H9 (cell line): Measurements from ENCODE around the gene LRP1-AS. TPM values are rescaled to one million over a fixed set of nuclear protein-coding genes. Genes with fewer than 3 reads are reported as not detected.

Experiments used
- DNase-seq: peaks from one replicate; pipeline ENCODE4 v3.0.0-alpha.2; 2017
- H2AFZ ChIP-seq: one replicate; pipeline ENCODE4 v1.6.1; 2013; ENCODE audit warnings: mild to moderate bottlenecking, low read length, control low read depth, moderate library complexity
- H2AK5ac ChIP-seq: 2 replicates; pipeline ENCODE4 v1.6.1; 2013; ENCODE audit warnings: low read length, control low read depth, mixed read lengths; ENCODE audit not compliant: insufficient read length
- H2BK120ac ChIP-seq: one replicate; pipeline ENCODE4 v1.6.1; 2013; ENCODE audit warnings: low read depth, mild to moderate bottlenecking, low read length, control low read depth, inconsistent platforms; ENCODE audit not compliant: poor library complexity, severe bottlenecking
- H2BK12ac ChIP-seq: 2 replicates; pipeline ENCODE4 v1.6.1; 2013; ENCODE audit warnings: low read length, control low read depth, mixed read lengths, low read depth; ENCODE audit not compliant: insufficient read length
- H2BK15ac ChIP-seq: 2 replicates; pipeline ENCODE4 v1.6.1; 2013; ENCODE audit warnings: low read depth, low read length, control low read depth
- H2BK20ac ChIP-seq: one replicate; pipeline ENCODE4 v1.6.1; 2013; ENCODE audit warnings: low read depth, mild to moderate bottlenecking, low read length, control low read depth, inconsistent platforms; ENCODE audit not compliant: poor library complexity, severe bottlenecking
- H2BK5ac ChIP-seq: 2 replicates; pipeline ENCODE4 v1.6.1; 2013; ENCODE audit warnings: low read length, control low read depth, mixed read lengths; ENCODE audit not compliant: insufficient read length
- H3K14ac ChIP-seq: 2 replicates; pipeline ENCODE4 v1.6.1; 2013; ENCODE audit warnings: low read length, control low read depth; ENCODE audit not compliant: insufficient read depth
- H3K18ac ChIP-seq: 2 replicates; pipeline ENCODE4 v1.6.1; 2013; ENCODE audit warnings: low read depth, mild to moderate bottlenecking, mixed read lengths, low read length, control low read depth; ENCODE audit not compliant: insufficient read length
- H3K23ac ChIP-seq: 2 replicates; pipeline ENCODE4 v1.6.1; 2013; ENCODE audit warnings: low read length, control low read depth, mixed read lengths, low read depth; ENCODE audit not compliant: insufficient read length
- H3K23me2 ChIP-seq: 2 replicates; pipeline ENCODE4 v1.6.1; 2013; ENCODE audit warnings: low read depth, mild to moderate bottlenecking, mixed read lengths, low read length, control low read depth; ENCODE audit not compliant: insufficient read length, poor library complexity, severe bottlenecking
- H3K27ac ChIP-seq: 2 replicates; pipeline ENCODE4 v1.5.1; 2013; ENCODE audit warnings: low read length, control low read depth, mixed read lengths, low read depth; ENCODE audit not compliant: insufficient read length
- H3K27me3 ChIP-seq: 2 replicates; pipeline ENCODE4 v1.6.1; 2013; ENCODE audit warnings: low read length, control low read depth, inconsistent platforms; ENCODE audit not compliant: insufficient read depth
- H3K4ac ChIP-seq: 2 replicates; pipeline ENCODE4 v1.6.1; 2013; ENCODE audit warnings: low read depth, mild to moderate bottlenecking, control low read depth, inconsistent platforms, low read length, moderate library complexity
- H3K4me1 ChIP-seq: 2 replicates; pipeline ENCODE4 v1.6.1; 2013; ENCODE audit warnings: low read length, control low read depth, inconsistent platforms; ENCODE audit not compliant: insufficient read depth
- H3K4me2 ChIP-seq: 2 replicates; pipeline ENCODE4 v1.6.1; 2013; ENCODE audit warnings: low read length, control low read depth, mixed read lengths; ENCODE audit not compliant: insufficient read length, insufficient read depth
- H3K56ac ChIP-seq: 2 replicates; pipeline ENCODE4 v1.6.1; 2013; ENCODE audit warnings: low read depth, mild to moderate bottlenecking, mixed read lengths, low read length, control low read depth; ENCODE audit not compliant: insufficient read length
- H3K79me1 ChIP-seq: 2 replicates; pipeline ENCODE4 v1.6.1; 2013; ENCODE audit warnings: low read depth, mild to moderate bottlenecking, moderate library complexity, low read length, control low read depth, inconsistent platforms; ENCODE audit not compliant: insufficient read depth, poor library complexity, severe bottlenecking
- H3K79me2 ChIP-seq: 2 replicates; pipeline ENCODE4 v1.6.1; 2013; ENCODE audit warnings: low read length, control low read depth, inconsistent platforms; ENCODE audit not compliant: insufficient read depth
- H3K9ac ChIP-seq: 2 replicates; pipeline ENCODE4 v1.6.1; 2013; ENCODE audit warnings: low read length, control low read depth, mixed read lengths; ENCODE audit not compliant: insufficient read length; ENCODE audit errors: extremely low read depth
- H3K9me3 ChIP-seq: one replicate; pipeline ENCODE4 v1.6.1; 2013; ENCODE audit warnings: low read depth, low read length, inconsistent platforms; ENCODE audit not compliant: control insufficient read depth
- H3T11ph ChIP-seq: one replicate; pipeline ENCODE4 v1.6.1; 2013; ENCODE audit warnings: mild to moderate bottlenecking, low read length, control low read depth, inconsistent platforms
- H4K20me1 ChIP-seq: one replicate; pipeline ENCODE4 v1.6.1; 2013; ENCODE audit not compliant: control insufficient read depth, insufficient read length, insufficient read depth
- H4K5ac ChIP-seq: 2 replicates; pipeline ENCODE4 v1.6.1; 2013; ENCODE audit warnings: low read depth, mild to moderate bottlenecking, mixed read lengths, low read length, control low read depth; ENCODE audit not compliant: insufficient read length
- H4K8ac ChIP-seq: replicated peaks from 2 replicates; pipeline ENCODE4 v1.6.1; 2013; ENCODE audit warnings: low read length, control low read depth, mixed read lengths, low read depth; ENCODE audit not compliant: insufficient read length
- H4K91ac ChIP-seq: 2 replicates; pipeline ENCODE4 v1.6.1; 2013; ENCODE audit warnings: low read depth, mild to moderate bottlenecking, moderate library complexity, mixed read lengths, low read length, control low read depth; ENCODE audit not compliant: insufficient read length
- H3K27ac Mint-ChIP-seq, 3 experiments: 2 replicates in 2 of 3; 3 replicates in 1 of 3; pipeline ENCODE4 v1.8.0; 2020 to 2021; ENCODE audit warnings: mixed read lengths in 3 of 3, mild to moderate bottlenecking in 1 of 3, moderate library complexity in 1 of 3
- H3K27me3 Mint-ChIP-seq: 2 replicates; pipeline ENCODE4 v1.8.0; 2021; ENCODE audit warnings: low read depth, mild to moderate bottlenecking, moderate library complexity, mixed read lengths
- H3K36me3 Mint-ChIP-seq, 3 experiments: 2 replicates in 2 of 3; 3 replicates in 1 of 3; pipeline ENCODE4 v1.8.0; 2020 to 2021; ENCODE audit warnings: low read depth in 3 of 3, mixed read lengths in 3 of 3; ENCODE audit not compliant: insufficient read depth in 1 of 3
- H3K4me1 Mint-ChIP-seq, 2 experiments: 2 replicates each; pipeline ENCODE4 v1.8.0; 2020; ENCODE audit warnings: mixed read lengths in 2 of 2
- H3K4me3 Mint-ChIP-seq, 2 experiments: 2 replicates in 1 of 2; 3 replicates in 1 of 2; pipeline ENCODE4 v1.8.0; 2020 to 2021; ENCODE audit warnings: mild to moderate bottlenecking in 2 of 2, mixed read lengths in 2 of 2, moderate library complexity in 1 of 2
- H3K9me3 Mint-ChIP-seq, 2 experiments: 2 replicates in 1 of 2; 3 replicates in 1 of 2; pipeline ENCODE4 v1.8.0; 2020; ENCODE audit warnings: mild to moderate bottlenecking in 2 of 2, mixed read lengths in 2 of 2, moderate library complexity in 1 of 2
- CTCF ChIP-seq: fragments of 200-600 bp; sonication (generic); conservative IDR thresholded peaks from 3 replicates; pipeline ENCODE4 v1.8.0; 2021; ENCODE audit warnings: antibody characterized with exemption, mild to moderate bottlenecking
- WGBS: extraction: QIAGEN DNeasy Blood & Tissue Kit; methylation state at CpG from one replicate; pipeline ENCODE4 v1.1.7; 2013; ENCODE audit warnings: missing lambda C conversion rate, low lambda C conversion rate, mixed read lengths; ENCODE audit not compliant: insufficient read length; ENCODE audit errors: extremely low coverage; 5-methylcytosine and 5-hydroxymethylcytosine counted together
- total RNA-seq: library from RNA; stranded (reverse); gene quantifications from 2 replicates; pipeline ENCODE4 v1.2.1, GENCODE V29; 2021

Gene LRP1-AS
- total RNA-seq, 1 experiment from 2014 or later, result not detected

GRCh38 chr12:57182918-57183575 is 35.6 kb upstream of the LRP1-AS start:
- Histone ChIP-seq H3K56ac (no peak overlapping the region), H4K8ac (no peak overlapping the region), H3K79me1 (no peaks in the 10 kb centered on the region), H4K5ac (no peak overlapping the region), H2BK12ac (no peak overlapping the region), H3K9me3 (no peaks in the 10 kb centered on the region), H3T11ph (no peak overlapping the region), H2AFZ (no peak overlapping the region), H4K20me1 (no peaks in the 10 kb centered on the region), H3K4me1 (no peaks in the 10 kb centered on the region), H2AK5ac (no peak overlapping the region), H3K23me2 (no peaks in the 10 kb centered on the region), H2BK5ac (no peak overlapping the region), H3K27ac (no peak overlapping the region), H3K23ac (no peak overlapping the region), H4K91ac (no peak overlapping the region), H3K4me2 (no peak overlapping the region), H3K9ac (no peak overlapping the region), H3K4ac (no peak overlapping the region), H3K14ac (no peak overlapping the region), H2BK15ac (no peak overlapping the region), H2BK120ac (no peak overlapping the region), H3K18ac (no peak overlapping the region), H3K79me2 (no peaks in the 10 kb centered on the region), H3K27me3 (no peaks in the 10 kb centered on the region), H2BK20ac (no peak overlapping the region)
- no CpG with 5 or more reads among the region's 13 CpGs for WGBS
- Mint-ChIP-seq H3K9me3 (no peaks in the 10 kb centered on the region), H3K27me3 (no peaks in the 10 kb centered on the region), H3K27ac (peak overlapping the region; percentile 28 to 98 (median 95); a peak in 5 of 7 replicates), H3K36me3 (peaks cover 51 to 93% (median 90%) of the 10 kb centered on the region in 3 experiments; a peak in 6 of 7 replicates), H3K4me3 (no peak overlapping the region; a peak in 1 of 5 replicates), H3K4me1 (peaks cover 4 to 5% of the 10 kb centered on the region in 2 experiments)
- peak; percentile 84 for TF ChIP-seq CTCF
- DNase-seq, result peak; percentile 92
